HepG2 (cell line): ENCODE results near the gene COLEC12. TPM values are rescaled to one million over a fixed set of nuclear protein-coding genes. Genes with fewer than 3 reads are reported as not detected.

ENCODE experiments used
- ATAC-seq: fragments of 200-7000 bp; cut with Tn5 transposase; 3 replicates; pipeline ENCODE4 v1.9.1; 2020; ENCODE audit warnings: mild to moderate bottlenecking, moderate library complexity
- BruUV-seq: library from RNA; stranded (reverse); fragments of 400-500 nt; replicated peaks from 2 replicates; lab custom pipeline; 2021; lab: Mats Ljungman, UMichigan
- CTCF ChIA-PET: fragments of 300-600 bp; formaldehyde crosslinking; extraction: SDS; loops from one replicate; lab custom pipeline; 2021; ENCODE audit warnings: low total read pairs, inconsistent platforms, low intra/inter-chr PET ratio; lab: Yijun Ruan, JAX
- POLR2A ChIA-PET: fragments of 350-600 bp; sonication (Branson Sonifier 250); formaldehyde crosslinking; loops from one replicate; lab custom pipeline; 2020; ENCODE audit warnings: antibody characterized with exemption, inconsistent platforms; lab: Yijun Ruan, JAX
- DNase-seq: peaks from one replicate; pipeline ENCODE4 v3.0.0-alpha.2; 2015; ENCODE audit warnings: low spot score
- FAIRE-seq: peaks from 3 replicates; lab custom pipeline; 2011; peaks lifted over from hg19 to GRCh38; lab: Jason Lieb, UNC
- H2AFZ ChIP-seq: one replicate; pipeline ENCODE4 v1.6.1; 2011; ENCODE audit warnings: low read length, inconsistent platforms
- H3K27ac ChIP-seq: fragments of 300-600 bp; 3 replicates; pipeline ENCODE4 v1.8.0; 2011; ENCODE audit warnings: mixed run types, mild to moderate bottlenecking, mixed read lengths, low read length, inconsistent platforms; ENCODE audit not compliant: insufficient read depth; ENCODE audit errors: extremely low read length
- H3K27me3 ChIP-seq, 2 experiments: fragments of 200-600 bp in 1 of 2; 2 replicates in 1 of 2; 3 replicates in 1 of 2; pipeline versions ENCODE4 v1.6.0 to v1.8.0; 2011; ENCODE audit warnings: low read length in 2 of 2, mild to moderate bottlenecking in 2 of 2, moderate library complexity in 2 of 2, inconsistent platforms in 1 of 2; ENCODE audit not compliant: insufficient read depth in 2 of 2, control insufficient read depth in 1 of 2
- H3K36me3 ChIP-seq, 2 experiments: fragments of 200-600 bp in 1 of 2; replicated peaks in 1 of 2; 2 replicates in 1 of 2; 3 replicates in 1 of 2; pipeline versions ENCODE4 v1.5.1 to v1.8.0; 2011; ENCODE audit warnings: low read length in 2 of 2, inconsistent platforms in 1 of 2; ENCODE audit not compliant: insufficient read depth in 2 of 2, control insufficient read depth in 1 of 2
- H3K4me1 ChIP-seq: 2 replicates; pipeline ENCODE4 v1.5.1; 2012; ENCODE audit warnings: low read length, inconsistent platforms; ENCODE audit not compliant: insufficient read depth
- H3K4me2 ChIP-seq: 2 replicates; pipeline ENCODE4 v1.6.0; 2011; ENCODE audit warnings: low read depth, low read length, inconsistent platforms
- H3K4me3 ChIP-seq, 3 experiments: fragments of 200-600 bp in 1 of 3; sonication (generic), shearing (Covaris generic) in 1 of 3; replicated peaks in 1 of 3; 2 replicates each; pipeline ENCODE4 v1.5.1; 2011 to 2016; ENCODE audit warnings: low read length in 3 of 3, inconsistent platforms in 2 of 3, low read depth in 2 of 3, mild to moderate bottlenecking in 2 of 3, control low read depth in 1 of 3, mixed read lengths in 1 of 3; ENCODE audit not compliant: insufficient read depth in 1 of 3
- H3K79me2 ChIP-seq: one replicate; pipeline ENCODE4 v1.6.1; 2011; ENCODE audit warnings: low read length, inconsistent platforms; ENCODE audit not compliant: insufficient read depth
- H3K9ac ChIP-seq: 2 replicates; pipeline ENCODE4 v1.6.0; 2011; ENCODE audit warnings: mild to moderate bottlenecking, low read depth, low read length, inconsistent platforms; ENCODE audit not compliant: insufficient read depth
- H3K9me3 ChIP-seq: 2 replicates; pipeline ENCODE4 v1.5.1; 2012; ENCODE audit warnings: mild to moderate bottlenecking, low read length
- H4K20me1 ChIP-seq: 2 replicates; pipeline ENCODE4 v1.6.0; 2011; ENCODE audit warnings: inconsistent platforms, mild to moderate bottlenecking, low read length, moderate library complexity; ENCODE audit not compliant: insufficient read depth
- HIVEP1 ChIP-seq: sonication (generic); formaldehyde crosslinking; IDR thresholded peaks from 2 replicates; pipeline ENCODE4 v1.4.0; 2020; ENCODE audit warnings: mild to moderate bottlenecking, missing genetic modification reagents
- IRF1 ChIP-seq: sonication (generic); formaldehyde crosslinking; IDR thresholded peaks from 2 replicates; pipeline ENCODE4 v1.4.0; 2020; ENCODE audit warnings: low read depth, mild to moderate bottlenecking, missing genetic modification reagents
- KIAA2018 ChIP-seq: sonication (generic); formaldehyde crosslinking; IDR thresholded peaks from 2 replicates; pipeline ENCODE4 v1.5.0; 2020; ENCODE audit warnings: mild to moderate bottlenecking, missing genetic modification reagents, borderline replicate concordance
- YEATS4 ChIP-seq: sonication (generic); formaldehyde crosslinking; IDR thresholded peaks from 2 replicates; pipeline ENCODE4 v1.4.0; 2020; ENCODE audit warnings: missing genetic modification reagents, borderline replicate concordance
- ZNF121 ChIP-seq: sonication (generic); formaldehyde crosslinking; IDR thresholded peaks from 2 replicates; pipeline ENCODE4 v1.5.0; 2020; ENCODE audit warnings: mild to moderate bottlenecking, missing genetic modification reagents
- ZNF33B ChIP-seq: sonication (generic); formaldehyde crosslinking; IDR thresholded peaks from 2 replicates; pipeline ENCODE4 v1.5.1; 2020; ENCODE audit warnings: mild to moderate bottlenecking, missing genetic modification reagents
- WGBS: methylation state at CpG from one replicate; pipeline ENCODE4 v1.1.6; 2017; ENCODE audit warnings: low lambda C conversion rate; 5-methylcytosine and 5-hydroxymethylcytosine counted together
- in situ Hi-C: cut with HindIII; loops from 2 replicates; pipeline ENCODE4 v1.10.0; 2017; ENCODE audit warnings: low pct_unique_long_range_greater_than_20kb; ENCODE audit not compliant: extremely low pct_ligation_motif_present
- intact Hi-C: fragments of 100-400 bp; cut with micrococcal nuclease; formaldehyde crosslinking; loops from one replicate; pipeline ENCODE4 v1.10.0; 2022; ENCODE audit not compliant: unreplicated experiment
- polyA plus RNA-seq, 8 experiments: library from polyadenylated mRNA; depleted of rRNA in 3 of 8; stranded (reverse) in 7 of 8; unstranded in 1 of 8; fragments of >200 nt; fragmentation: Illumina TruSeq in 4 of 8; extraction: Trizol in 4 of 8; gene quantifications; 2 replicates each; pipeline versions ENCODE4 v1.2.1 to v1.2.3, GENCODE V29; 2011 to 2016; ENCODE audit warnings: low read depth in 4 of 8, missing spikeins in 1 of 8, mixed read lengths in 1 of 8; ENCODE audit not compliant: insufficient read depth in 1 of 8
- total RNA-seq, 5 experiments: library from RNA; depleted of rRNA; stranded (reverse); fragments of >200 nt; fragmentation: Illumina TruSeq; extraction: Trizol; gene quantifications; 2 replicates each; pipeline ENCODE4 v1.2.3, GENCODE V29; 2016; ENCODE audit warnings: low read depth in 1 of 5

COLEC12 gene
- total and polyA plus RNA-seq, 2 of the 13 experiments (the other 11 are each of a cell fraction or from before 2014, with no cell fraction given): 0.02 to 0.11 TPM

- no peak for TF ChIP-seq HIVEP1 (CRISPR knock-in tag)
Measured at GRCh38 chr18:355678-356077, 144.8 kb downstream of the COLEC12 start (continued).

GRCh38 chr18:354471-354870 lies 146.0 kb downstream of the COLEC12 start:
- ATAC-seq (no peak), FAIRE-seq (no peak)
- peaks cover 28% of the 10 kb centered on the region for H3K4me1 ChIP-seq
- TF ChIP-seq ZNF121 (no peak), ZNF33B (CRISPR knock-in tag) (no peak), KIAA2018 (CRISPR knock-in tag) (no peak), YEATS4 (CRISPR knock-in tag) (no peak), IRF1 (CRISPR knock-in tag) (no peak)
- TF ChIP-seq, all 625 proteins: peak for 0
- no peak overlapping the region for H3K9ac ChIP-seq
- CTCF ChIA-PET: no interaction called here
- no peak overlapping the region for H3K27ac ChIP-seq
- no peak overlapping the region for H2AFZ ChIP-seq
- in situ Hi-C loops (no loop called here), intact Hi-C loops (no loop called here)
- no peak overlapping the region for H3K4me2 ChIP-seq
- no peak for DNase-seq
- H3K79me2 ChIP-seq: no peaks in the 10 kb centered on the region
- H3K4me3 ChIP-seq: no peak overlapping the region
- POLR2A ChIA-PET: no interaction called here
- no peaks in the 10 kb centered on the region for H3K36me3 ChIP-seq
- no TSS peak for BruUV-seq
- no peaks in the 10 kb centered on the region for H4K20me1 ChIP-seq
- no peaks in the 10 kb centered on the region for H3K9me3 ChIP-seq
- WGBS: 29% methylated on average over 3 of the region's 3 CpGs
- H3K27me3 ChIP-seq: no peaks in the 10 kb centered on the region; a peak in 1 of 5 replicates
